Testis (tissue), 3 donors: ENCODE results near the gene CLMN. TPM values are rescaled to one million over a fixed set of nuclear protein-coding genes. Genes with fewer than 3 reads are reported as not detected.

Source experiments
- DNase-seq: peaks from one replicate; pipeline ENCODE4 v3.0.0-alpha.2; 2019
- H3K27ac ChIP-seq, 2 donors: fragments of 200-600 bp; sonication (generic); one replicate each; pipeline ENCODE4 v1.5.1; 2019
- H3K27me3 ChIP-seq: fragments of 200-600 bp; sonication (generic); one replicate; pipeline ENCODE4 v1.5.1; 2019
- H3K36me3 ChIP-seq: fragments of 200-600 bp; sonication (generic); one replicate; pipeline ENCODE4 v1.5.1; 2017; ENCODE audit warnings: low read depth; ENCODE audit errors: missing control alignments
- H3K4me1 ChIP-seq: fragments of 200-600 bp; sonication (generic); one replicate; pipeline ENCODE4 v1.5.1; 2019
- H3K4me3 ChIP-seq, 2 donors: fragments of 200-600 bp; sonication (generic); one replicate each; pipeline ENCODE4 v1.5.1; 2017 to 2019
- H3K9me3 ChIP-seq: fragments of 200-600 bp; sonication (generic); one replicate; pipeline ENCODE4 v1.5.1; 2017
- POLR2A ChIP-seq: fragments of 450-650 bp; IDR thresholded peaks from one replicate; pipeline ENCODE4 v1.6.1; 2017; ENCODE audit warnings: antibody characterized with exemption, mild to moderate bottlenecking, moderate library complexity
- WGBS, 2 donors: methylation state at CpG; one replicate each; pipeline ENCODE4 v1.1.5; 2018; 5-methylcytosine and 5-hydroxymethylcytosine counted together
- intact Hi-C: fragments of 100-400 bp; cut with DNase I; formaldehyde crosslinking; loops from one replicate; pipeline ENCODE4 v1.15.1; 2023; ENCODE audit warnings: low total_unique reads
- polyA plus RNA-seq: library from polyadenylated mRNA; stranded (reverse); fragments of 350-450 nt; fragmentation: Illumina TruSeq; extraction: RNeasy Lipid Tissue Mini Kit (QIAGEN cat#74804); gene quantifications from one replicate; pipeline ENCODE4 v1.2.3, GENCODE V29; 2014; ENCODE audit warnings: low read depth, low replicate concordance; ENCODE audit not compliant: insufficient read depth
- total RNA-seq, 2 donors: library from RNA; depleted of rRNA; stranded (reverse); fragments of >200 nt; gene quantifications; one replicate each; pipeline ENCODE4 v1.2.3, GENCODE V29; 2016
- TF ChIP-seq, protein P1 (sequence below), 3 experiments: fragments of 450-650 bp in 2 of 3; fragments of 200-600 bp in 1 of 3; sonication (generic) in 1 of 3; IDR thresholded peaks; one replicate each; pipeline ENCODE4 v1.5.1; 2016 to 2019; ENCODE audit warnings: antibody characterized with exemption in 3 of 3, mild to moderate bottlenecking in 2 of 3, moderate library complexity in 1 of 3

The CLMN gene
- total and polyA plus RNA-seq, 3 donors from 2014 or later, result 35.9 to 134 (median 68.0) TPM

DNA sequence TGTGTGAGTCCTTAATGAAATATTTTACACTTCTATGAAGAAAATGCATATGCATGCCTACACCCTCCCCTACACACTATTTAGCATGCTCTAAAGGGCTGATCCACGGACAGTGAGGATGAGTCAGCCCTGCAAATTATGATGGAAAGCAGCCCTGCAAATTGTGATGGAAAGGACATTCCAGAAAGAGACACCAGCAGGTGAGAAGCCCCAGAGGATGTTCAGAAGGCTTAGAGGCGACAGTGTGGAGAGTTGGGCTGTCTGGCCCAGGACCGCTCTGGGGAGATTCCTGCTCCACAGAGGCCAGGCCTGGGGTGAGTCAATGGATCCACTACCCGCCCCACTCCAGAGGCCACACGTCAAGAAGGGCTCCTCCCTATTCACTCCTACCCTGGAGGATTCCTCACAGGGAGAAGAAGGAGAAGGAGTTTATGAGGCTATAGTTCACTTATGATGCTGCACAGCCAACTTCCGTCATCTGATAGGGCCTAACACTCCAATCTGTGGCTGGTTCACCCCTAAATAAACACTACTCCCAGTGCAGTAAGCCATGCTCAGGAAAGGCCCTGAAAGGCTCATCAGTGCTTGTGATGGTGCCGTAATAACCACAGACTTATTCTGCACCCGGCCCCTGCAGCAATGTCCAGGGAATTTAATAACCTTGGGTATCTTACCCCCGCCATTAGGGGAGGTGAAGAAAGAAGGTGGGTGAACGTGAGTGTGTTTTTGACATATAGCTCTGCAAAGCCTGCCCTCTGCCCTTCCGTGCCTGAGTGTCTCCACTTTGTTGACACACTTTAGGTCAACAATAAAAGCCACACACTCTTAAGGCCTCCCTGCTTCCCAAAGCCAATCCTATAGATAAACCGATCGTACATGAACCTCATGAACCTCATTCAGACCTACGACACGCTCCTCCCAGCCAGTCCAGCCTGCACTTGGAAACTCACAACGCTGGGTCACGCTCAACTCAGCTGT is 46.4 kb downstream of the CLMN start:
- no peak for DNase-seq
- 85 to 92% methylated on average over 17 of the region's 17 CpGs for WGBS, 2 donors
- intact Hi-C loops, result no loop called here
- Histone ChIP-seq H3K9me3 (no peaks in the 10 kb centered on the region), H3K27ac (no peak overlapping the region), H3K27me3 (no peaks in the 10 kb centered on the region), H3K4me3 (no peak overlapping the region), H3K36me3 (no peaks in the 10 kb centered on the region), H3K4me1 (no peaks in the 10 kb centered on the region)
- TF ChIP-seq, protein P1, sequence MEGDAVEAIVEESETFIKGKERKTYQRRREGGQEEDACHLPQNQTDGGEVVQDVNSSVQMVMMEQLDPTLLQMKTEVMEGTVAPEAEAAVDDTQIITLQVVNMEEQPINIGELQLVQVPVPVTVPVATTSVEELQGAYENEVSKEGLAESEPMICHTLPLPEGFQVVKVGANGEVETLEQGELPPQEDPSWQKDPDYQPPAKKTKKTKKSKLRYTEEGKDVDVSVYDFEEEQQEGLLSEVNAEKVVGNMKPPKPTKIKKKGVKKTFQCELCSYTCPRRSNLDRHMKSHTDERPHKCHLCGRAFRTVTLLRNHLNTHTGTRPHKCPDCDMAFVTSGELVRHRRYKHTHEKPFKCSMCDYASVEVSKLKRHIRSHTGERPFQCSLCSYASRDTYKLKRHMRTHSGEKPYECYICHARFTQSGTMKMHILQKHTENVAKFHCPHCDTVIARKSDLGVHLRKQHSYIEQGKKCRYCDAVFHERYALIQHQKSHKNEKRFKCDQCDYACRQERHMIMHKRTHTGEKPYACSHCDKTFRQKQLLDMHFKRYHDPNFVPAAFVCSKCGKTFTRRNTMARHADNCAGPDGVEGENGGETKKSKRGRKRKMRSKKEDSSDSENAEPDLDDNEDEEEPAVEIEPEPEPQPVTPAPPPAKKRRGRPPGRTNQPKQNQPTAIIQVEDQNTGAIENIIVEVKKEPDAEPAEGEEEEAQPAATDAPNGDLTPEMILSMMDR (IDR thresholded peaks at IDR 0.05), result no peak
- TF ChIP-seq POLR2A, result no peak

DNA sequence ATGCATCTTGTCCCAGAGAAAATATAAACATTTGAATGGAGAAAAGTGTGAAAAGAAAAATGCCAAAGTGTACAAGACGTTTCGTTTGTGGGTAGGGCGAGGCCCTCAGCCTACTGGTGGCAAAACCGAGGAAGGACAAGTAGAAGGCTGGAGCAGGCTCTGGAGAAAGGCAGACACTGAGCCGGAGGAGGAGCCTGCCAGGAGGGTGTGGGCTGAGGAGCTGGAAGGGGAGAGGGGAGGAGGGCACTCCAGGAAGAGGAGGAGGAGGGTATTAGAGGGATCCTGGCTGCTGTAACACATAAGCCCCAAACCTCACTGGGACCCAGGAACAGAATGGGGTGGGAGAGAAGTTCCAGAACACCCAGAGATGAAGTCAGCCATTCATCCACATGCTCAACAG is 47.7 kb downstream of the CLMN start:
- no peak for DNase-seq
- Histone ChIP-seq H3K9me3 (no peaks in the 10 kb centered on the region), H3K4me1 (no peaks in the 10 kb centered on the region), H3K4me3 (no peak overlapping the region), H3K27me3 (no peaks in the 10 kb centered on the region), H3K36me3 (no peaks in the 10 kb centered on the region), H3K27ac (no peak overlapping the region)
- TF ChIP-seq, protein P1 (IDR thresholded peaks at IDR 0.05), result no peak
- WGBS, 2 donors, result 91% methylated on average over 5 of the region's 5 CpGs
- intact Hi-C loops, result no loop called here

DNA sequence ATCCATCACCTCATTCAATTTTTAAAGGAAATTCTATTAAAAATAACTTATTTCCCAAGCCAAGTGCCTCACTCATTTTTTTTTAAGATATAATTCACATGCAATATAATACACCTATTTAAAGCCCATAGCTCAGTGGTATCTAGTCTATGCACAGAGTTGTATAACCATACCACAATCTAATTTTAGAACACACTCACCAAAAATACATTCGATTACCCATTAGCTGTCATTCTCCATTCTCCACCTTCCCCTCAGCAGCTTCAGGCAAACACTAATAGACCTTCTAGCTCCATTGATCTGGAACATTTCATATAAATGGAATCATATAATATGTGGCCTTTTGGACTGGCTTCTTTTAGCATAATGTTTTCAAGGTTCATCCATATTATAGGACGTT is 49.5 kb downstream of the CLMN start:
- Histone ChIP-seq H3K9me3 (no peaks in the 10 kb centered on the region), H3K4me1 (no peaks in the 10 kb centered on the region), H3K27ac (no peak overlapping the region), H3K4me3 (no peak overlapping the region), H3K36me3 (no peaks in the 10 kb centered on the region), H3K27me3 (no peaks in the 10 kb centered on the region)
- 86 to 88% methylated on average over 2 of the region's 2 CpGs for WGBS, 2 donors
- no peak for DNase-seq
- intact Hi-C loops, result no loop called here
- TF ChIP-seq POLR2A, result no peak
- TF ChIP-seq, protein P1 (IDR thresholded peaks at IDR 0.05), result no peak

DNA sequence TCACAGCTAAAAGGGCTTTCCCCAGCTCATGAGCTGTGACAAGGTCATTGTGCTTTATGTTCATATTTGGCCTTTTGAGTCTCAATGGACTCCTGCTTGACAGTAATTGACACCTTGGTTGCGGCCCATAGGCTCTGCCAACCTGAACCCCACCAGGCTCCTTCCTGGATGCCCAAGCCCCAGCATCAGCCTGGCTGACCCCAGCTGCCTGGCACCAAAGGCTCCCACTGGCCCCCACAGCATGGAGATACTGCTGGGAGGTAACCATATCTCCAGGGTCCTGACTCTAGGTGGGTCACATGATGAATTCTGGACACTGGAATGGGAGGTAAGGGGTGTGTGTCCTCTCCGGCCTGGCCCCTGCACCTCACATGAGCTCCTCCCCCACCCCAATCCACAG is 50.2 kb downstream of the CLMN start:
- Histone ChIP-seq H3K4me1 (no peaks in the 10 kb centered on the region), H3K27ac (no peak overlapping the region), H3K4me3 (no peak overlapping the region), H3K9me3 (no peaks in the 10 kb centered on the region), H3K36me3 (no peaks in the 10 kb centered on the region), H3K27me3 (no peaks in the 10 kb centered on the region)
- TF ChIP-seq, protein P1 (IDR thresholded peaks at IDR 0.05), result no peak
- no peak for TF ChIP-seq POLR2A
- intact Hi-C loops, result no loop called here
- 86 to 94% methylated on average over 2 of the region's 2 CpGs for WGBS, 2 donors
- DNase-seq, result no peak

DNA sequence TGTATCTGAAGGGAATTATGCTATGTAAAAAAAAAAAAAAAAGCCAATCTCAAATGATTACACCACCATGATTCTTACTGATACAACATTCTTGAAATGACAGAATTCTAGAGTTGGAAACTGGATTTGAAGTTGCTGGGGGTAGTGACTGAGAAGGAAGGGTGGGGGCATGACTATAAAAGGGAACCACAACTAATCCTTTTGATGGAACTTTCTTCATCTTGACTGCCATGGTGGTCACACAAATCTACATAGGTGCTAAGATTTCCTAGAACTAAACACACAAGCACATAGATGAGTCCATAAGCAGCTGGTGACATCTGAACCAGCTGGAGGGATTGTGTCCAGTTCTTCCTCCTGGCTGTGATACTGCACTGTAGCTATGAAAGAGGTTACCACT is 51.4 kb downstream of the CLMN start:
- H3K27me3 ChIP-seq, result no peaks in the 10 kb centered on the region
- intact Hi-C loops, result no loop called here
- TF ChIP-seq POLR2A, result no peak
- TF ChIP-seq, protein P1 (IDR thresholded peaks at IDR 0.05), result no peak

More for the DNA sequence above, 51.4 kb downstream of the CLMN start:
- H3K9me3 ChIP-seq, result no peaks in the 10 kb centered on the region
- H3K36me3 ChIP-seq, result no peaks in the 10 kb centered on the region
- H3K27ac ChIP-seq, result no peak overlapping the region
- H3K4me1 ChIP-seq, result no peaks in the 10 kb centered on the region
- no peak overlapping the region for H3K4me3 ChIP-seq
- DNase-seq, result no peak
